AG20443 (cell line): ENCODE results near the gene PEBP1.

ENCODE experiments used
- DNase-seq: peaks from one replicate; pipeline ENCODE4 v3.0.0; 2012; ENCODE audit warnings: low spot score, mixed read lengths

PEBP1 gene

GRCh38 chr12:118136559-118137003 lies 657 bp downstream of the PEBP1 start:
- DNase-seq, result peak; percentile 71

- no peak for DNase-seq
Measured at GRCh38 chr12:118137148-118137678, 1.3 kb downstream of the PEBP1 start.

DNA sequence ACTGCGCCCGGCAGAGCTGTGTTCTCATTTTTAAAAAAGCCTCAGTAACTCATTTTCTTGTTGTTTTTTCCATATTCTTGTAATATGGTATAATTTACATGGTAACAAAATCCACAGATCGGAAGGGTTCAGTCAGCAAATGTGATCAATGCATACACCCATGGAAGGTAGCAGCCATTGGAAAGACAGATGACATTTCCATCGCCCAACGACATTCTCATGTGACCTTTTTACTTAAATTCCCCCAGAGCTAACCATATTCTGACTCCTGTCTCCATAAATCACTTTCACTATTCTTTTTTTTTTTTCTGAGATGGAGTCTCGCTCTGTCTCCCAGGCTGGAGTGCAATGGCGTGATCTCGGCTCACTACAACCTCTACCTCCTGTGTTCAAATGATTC lies 4.9 kb downstream of the PEBP1 start:
- no peak for DNase-seq

- no peak for DNase-seq
Measured at GRCh38 chr12:118144499-118144898, 8.6 kb downstream of the PEBP1 start.

DNA sequence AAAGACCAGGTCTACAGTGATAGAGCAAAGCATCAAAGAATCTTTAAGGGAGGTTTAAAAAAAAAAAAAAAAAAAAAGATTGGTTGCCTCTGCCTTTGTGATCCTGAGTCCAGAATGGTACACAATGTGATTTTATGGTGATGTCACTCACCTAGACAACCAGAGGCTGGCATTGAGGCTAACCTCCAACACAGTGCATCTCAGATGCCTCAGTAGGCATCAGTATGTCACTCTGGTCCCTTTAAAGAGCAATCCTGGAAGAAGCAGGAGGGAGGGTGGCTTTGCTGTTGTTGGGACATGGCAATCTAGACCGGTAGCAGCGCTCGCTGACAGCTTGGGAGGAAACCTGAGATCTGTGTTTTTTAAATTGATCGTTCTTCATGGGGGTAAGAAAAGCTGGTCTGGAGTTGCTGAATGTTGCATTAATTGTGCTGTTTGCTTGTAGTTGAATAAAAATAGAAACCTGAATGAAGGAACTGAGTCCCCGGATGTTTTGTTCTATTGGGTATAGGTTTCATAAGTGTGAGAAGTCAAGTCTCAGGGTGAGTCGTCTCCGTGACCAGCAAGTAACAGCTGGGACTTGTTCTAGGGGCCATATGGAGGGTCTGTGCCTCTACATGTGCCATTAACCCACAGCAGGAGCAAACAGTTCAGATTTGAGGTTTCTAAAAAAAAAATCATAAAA lies 9.3 kb downstream of the PEBP1 start:
- DNase-seq, result no peak

DNA sequence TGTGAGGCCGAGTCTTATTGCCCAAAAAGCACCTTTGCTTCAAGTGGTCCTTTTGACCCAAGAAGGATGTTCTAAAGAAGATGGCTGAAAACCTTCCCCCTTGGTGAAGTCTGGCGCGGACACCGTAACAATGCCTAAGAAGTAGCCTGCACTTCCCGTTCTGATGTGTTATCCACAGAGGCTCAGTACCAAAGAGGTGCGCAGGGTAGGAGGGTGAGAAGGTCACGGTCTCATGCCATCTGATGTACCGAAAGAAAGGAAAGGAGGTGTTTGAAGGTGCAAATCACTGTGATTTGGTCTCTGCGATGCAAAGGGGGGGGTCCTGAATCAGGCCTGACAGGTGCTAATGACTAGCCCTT lies 9.9 kb downstream of the PEBP1 start:
- no peak for DNase-seq

- DNase-seq, result no peak
Measured at GRCh38 chr12:118148287-118148686, 12.4 kb downstream of the PEBP1 start.

GRCh38 chr12:118150625-118151024 lies 14.7 kb downstream of the PEBP1 start:
- no peak for DNase-seq

DNA sequence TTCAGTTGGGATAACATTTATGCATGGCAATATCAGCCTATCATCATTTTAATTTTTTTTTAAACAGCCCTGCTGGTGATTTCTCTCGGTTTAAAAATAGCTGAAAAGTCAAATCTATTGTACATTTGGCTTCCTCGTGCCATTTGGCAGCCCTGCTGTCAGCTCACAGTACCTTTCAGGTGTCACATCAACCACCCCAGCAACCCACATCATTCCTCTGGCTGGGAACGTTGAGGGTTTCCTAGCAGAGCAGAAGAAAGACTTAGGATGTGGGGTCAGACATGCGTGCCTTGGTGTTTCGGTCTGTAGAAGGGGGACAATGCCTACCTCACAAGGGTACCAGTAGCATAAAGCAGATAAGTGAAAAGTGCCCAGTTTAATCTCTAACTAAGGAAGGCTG lies 15.8 kb downstream of the PEBP1 start:
- DNase-seq, result no peak

- no peak for DNase-seq
Measured at GRCh38 chr12:118160536-118160935, 24.6 kb downstream of the PEBP1 start.

- peak; percentile 53 for DNase-seq
Measured at GRCh38 chr12:118164798-118165486, 29.0 kb downstream of the PEBP1 start.

DNA sequence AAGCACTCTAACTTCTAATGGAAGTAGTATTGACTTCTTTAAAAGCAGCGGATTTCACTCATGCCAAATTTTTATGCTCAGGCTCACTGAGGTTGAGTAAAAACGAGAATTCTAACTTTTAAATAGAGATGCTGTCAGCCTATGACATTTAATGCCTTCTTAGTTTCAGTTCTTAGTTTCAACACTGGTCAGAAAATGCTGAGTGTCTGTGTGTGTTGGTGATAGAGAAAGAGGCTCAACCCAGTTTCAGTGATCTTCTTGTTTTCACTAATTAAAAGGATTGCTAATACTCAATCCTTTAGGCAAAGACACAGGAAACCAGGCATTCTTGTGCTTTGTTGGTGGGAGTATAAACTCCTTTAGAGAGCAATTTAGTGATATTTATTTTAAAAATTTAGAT lies 31.0 kb downstream of the PEBP1 start:
- no peak for DNase-seq

DNA sequence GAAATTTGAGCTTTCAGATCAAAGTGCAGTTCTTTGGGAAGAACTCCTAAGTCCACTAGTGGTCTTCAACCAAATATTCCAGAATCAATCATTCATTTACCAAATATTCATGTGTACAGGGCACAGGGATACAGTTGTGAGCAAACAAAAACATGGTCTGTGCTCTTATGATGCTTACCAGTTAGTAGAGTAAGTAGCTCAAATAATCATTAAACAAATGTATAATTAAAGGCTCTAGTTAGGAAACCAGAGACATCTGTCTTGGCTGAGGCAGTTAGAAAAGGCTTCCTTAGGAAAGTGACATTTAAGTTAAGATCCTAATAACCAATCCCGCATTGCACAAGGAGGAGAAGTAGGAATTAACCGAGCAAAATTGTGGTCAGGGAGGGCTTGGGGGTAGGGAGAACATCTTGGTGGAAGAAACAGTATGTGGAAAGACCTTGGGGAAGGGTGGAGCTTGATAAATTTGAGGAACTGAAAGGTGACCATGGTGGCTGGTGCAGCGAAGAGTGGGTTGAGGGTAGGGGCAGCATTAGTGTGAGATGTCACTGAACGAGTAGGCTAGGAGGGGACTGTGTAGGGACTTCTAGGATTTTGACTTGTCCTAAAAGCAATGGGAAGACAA lies 40.0 kb downstream of the PEBP1 start:
- DNase-seq, result no peak

GRCh38 chr12:118183155-118183554 lies 47.2 kb downstream of the PEBP1 start:
- DNase-seq, result no peak

DNA sequence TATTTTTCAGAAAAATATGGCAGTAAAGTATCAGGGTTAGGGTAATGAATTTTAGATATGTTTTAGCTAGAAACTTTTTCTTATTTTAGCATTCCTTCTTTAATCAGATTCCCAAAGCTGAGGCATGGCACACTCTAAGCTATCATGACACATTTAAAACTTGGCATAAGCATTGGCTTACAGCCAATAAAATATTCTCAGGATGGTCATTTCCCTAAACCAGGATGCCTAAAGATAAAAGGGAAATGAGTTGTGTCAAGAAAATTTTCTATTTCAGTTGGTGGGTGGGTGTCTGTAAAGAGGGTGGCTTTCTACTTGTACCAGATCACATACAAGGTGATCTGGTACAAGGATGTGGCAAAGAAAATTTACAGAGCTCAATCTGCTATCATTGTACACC lies 47.8 kb downstream of the PEBP1 start:
- DNase-seq, result no peak

- no peak for DNase-seq
Measured at GRCh38 chr12:118185602-118186397, 49.9 kb downstream of the PEBP1 start.

DNA sequence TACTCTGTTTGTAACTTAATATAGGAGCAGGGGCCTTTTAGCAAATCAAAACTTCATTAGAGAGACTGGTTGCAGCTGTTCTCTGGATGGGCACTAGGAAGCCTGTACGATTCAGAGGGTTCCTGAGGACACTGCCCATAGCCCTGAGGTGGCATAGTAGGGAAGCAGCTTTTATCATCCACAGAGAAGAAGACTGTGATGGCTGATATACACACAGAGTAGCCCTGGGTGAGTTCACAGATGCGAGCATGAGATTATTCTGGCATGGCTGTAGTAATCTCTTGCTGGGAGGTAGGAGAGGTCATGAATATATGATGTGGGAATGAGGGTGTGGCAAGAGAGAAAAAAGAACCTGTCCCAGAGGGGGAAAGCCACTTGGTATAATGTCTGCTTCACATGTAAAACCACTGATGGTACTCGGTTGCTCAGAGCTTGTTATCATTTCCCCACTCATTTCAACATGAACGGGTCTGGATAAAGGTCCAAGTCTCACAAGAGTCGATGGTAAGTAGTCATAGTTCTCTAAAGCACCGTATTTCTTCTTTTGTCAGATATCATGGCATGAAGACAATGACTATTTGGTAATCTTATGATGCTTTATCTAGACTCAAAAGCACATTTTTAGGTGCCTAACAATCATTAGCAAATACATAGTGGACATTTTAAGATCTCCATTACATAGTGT lies 52.0 kb downstream of the PEBP1 start:
- no peak for DNase-seq

- DNase-seq, result peak; percentile 77
Measured at GRCh38 chr12:118188690-118189371, 52.9 kb downstream of the PEBP1 start.

DNA sequence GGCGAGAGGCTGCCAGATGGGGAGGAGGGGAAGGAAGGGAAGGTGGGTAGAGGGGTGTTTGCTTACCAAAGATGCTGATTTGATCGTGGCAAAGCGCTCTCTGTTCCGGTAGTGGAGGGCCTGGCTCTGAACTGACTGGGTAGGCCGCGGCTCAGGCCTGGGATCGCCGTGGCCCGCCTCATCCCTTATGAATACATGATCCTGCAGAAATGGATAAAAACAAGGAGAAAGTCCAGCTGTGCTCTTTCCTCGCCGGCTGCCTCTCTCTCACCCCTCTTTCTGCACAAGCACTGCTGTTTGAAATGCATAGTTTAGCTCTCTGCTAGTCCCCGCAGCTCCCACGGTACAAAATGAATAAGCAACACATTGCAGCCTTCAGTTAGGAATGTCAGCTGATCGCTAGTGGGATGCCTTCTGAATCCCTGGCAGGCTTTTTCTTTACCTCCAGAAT lies 53.8 kb downstream of the PEBP1 start:
- DNase-seq, result peak; percentile 29

- peak; percentile 20 for DNase-seq
Measured at GRCh38 chr12:118190266-118190665, 54.3 kb downstream of the PEBP1 start.

DNA sequence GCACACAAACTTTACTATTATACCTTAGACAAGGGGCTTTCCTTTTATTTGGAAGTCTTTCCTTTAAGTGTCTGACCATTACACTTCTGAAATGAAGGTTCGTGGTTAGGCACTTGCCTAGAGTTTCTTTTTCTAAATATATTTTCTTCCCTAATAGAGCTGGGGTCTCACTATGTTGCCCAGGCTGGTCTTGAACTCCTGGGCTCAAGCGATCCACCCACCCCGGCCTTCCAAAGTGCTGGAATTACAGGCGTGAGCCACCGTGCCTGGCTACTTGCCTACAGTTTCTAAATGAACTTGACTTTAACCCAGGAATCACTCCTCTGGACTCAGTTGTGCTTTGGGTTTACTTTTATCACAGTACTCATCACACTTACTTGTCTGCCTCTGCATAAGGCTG lies 57.6 kb downstream of the PEBP1 start:
- DNase-seq, result no peak
